ENCODE data around the gene PPIG.
"Not testable (repeated sequence)": the region's sequence is repeated elsewhere in the genome, so short reads cannot be mapped to it uniquely, and the experiment has no call there.

The PPIG gene

DNA sequence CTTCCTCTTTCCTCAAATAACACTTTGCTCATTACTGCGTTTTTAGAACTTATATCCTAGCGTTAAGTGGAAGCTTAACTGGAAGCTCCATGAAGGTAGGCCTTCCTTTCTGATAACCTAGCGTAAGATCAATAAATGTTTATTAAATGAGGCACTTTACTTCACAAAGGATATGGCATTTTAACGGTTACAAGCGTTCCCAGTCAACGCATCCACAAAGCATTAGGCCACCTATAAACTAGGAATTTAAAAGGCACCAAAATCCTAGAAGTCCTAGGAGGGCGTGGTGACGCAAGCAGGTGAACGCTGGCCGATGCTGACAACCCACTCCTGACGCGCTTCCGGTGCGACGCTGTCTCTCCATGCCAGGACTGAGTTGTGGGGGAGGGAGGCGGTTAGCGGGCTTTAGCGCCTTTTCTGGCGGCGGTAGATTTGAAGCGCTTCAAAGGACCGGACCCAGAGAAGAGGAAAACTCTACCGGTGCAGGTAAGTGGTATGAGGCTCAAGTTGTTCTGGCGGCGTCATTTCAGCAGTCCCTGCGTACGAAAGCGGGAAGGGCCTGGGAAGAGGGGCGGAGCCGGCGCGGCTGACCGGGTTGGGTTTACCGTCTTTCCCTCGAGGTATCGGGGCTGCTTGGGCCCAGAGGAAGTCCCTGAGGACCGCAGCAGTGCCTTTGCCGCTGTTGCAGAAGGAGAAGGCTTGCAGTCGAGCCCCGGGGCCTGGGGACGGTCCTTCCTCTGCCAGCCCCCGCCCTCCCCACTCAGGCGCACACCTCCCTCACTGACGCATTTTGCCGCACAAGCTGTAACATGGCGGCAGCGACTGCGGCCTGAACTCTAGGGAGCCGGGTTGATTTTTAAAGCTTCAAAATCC, at the start of gene PPIG:
Gene PPIG (plus strand): TSS at position 347 of the 873 bp plus-strand sequence. CDS start 19,691 bp downstream, outside the sequence.
- DNase-seq (ENCODE audit: low read depth in 2 of 2) = peak; percentile 73 to 81

GRCh38 chr2:169539460-169539859, 44.7 kb upstream of the PPIG start:
- DNase-seq (ENCODE audit: low read depth in 2 of 2) = not testable (repeated sequence)

GRCh38 chr2:169540146-169540545, 44.0 kb upstream of the PPIG start:
- DNase-seq (ENCODE audit: low read depth in 2 of 2) = no peak

DNA sequence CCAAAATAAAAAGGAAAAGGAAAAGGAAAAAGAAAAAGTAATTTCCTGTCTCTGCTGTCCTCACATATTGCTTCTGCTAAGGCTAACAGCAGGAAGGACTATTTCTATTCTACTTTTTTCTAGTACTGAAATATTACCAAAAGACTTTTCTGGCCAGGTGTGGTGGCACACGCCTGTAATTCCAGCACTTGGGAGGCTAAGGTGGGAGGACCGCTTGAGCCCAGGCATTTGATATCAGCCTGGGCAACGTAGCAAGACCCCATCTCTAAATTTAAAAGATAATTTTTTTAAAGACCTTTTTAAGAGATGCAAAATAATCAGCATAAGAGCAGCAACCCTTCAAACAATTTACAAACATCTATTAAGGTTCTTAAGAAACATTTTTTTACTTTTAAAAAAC, 41.7 kb upstream of the PPIG start:
- no peak for DNase-seq (ENCODE audit: low read depth in 2 of 2)

- no peak for DNase-seq (ENCODE audit: low read depth in 2 of 2)
These were observed 37.4 kb upstream of the PPIG start for GRCh38 chr2:169546756-169547155.

DNA sequence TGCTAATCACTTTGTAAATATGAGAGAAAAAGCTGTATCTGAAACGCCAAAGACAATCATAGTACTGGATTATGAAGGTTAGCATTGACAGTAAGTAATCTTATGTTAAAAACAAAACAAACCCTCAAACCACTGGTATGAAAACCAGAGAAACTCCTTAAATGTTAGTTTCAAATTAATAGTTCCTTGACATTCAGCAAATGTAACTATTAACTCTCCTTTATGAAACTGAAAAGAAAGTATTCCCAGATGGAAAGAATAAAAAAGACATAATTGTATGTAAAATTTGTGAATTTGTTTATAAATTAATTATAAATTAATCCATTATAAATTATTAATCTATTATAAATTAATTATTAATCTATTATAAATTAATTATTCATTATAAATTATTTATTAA, 22.8 kb upstream of the PPIG start:
- DNase-seq (ENCODE audit: low read depth in 2 of 2) = no peak

DNA sequence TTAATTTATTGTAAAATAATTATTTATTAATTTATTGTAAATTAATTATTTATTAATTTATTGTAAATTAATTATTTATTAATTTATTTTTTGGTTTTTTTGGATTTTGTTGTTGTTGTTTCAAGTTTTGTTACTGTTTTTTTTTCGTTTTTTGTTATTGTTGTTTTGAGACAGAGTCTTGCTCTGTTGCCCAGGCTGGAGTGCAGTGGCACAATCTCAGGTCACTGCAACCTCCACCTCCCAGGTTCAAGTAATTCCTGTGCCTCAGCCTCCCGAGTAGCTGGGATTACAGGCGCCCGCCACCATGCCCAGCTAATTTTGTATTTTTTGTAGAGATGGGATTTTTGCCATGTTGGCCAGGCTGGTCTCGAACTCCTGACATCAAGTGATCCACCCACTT, 22.1 kb upstream of the PPIG start:
- not testable (repeated sequence) for DNase-seq (ENCODE audit: low read depth in 2 of 2)

- DNase-seq (ENCODE audit: low read depth in 2 of 2) = no peak
These were observed 21.6 kb upstream of the PPIG start for GRCh38 chr2:169562519-169562918.

GRCh38 chr2:169565686-169566085, 18.5 kb upstream of the PPIG start:
- no peak for DNase-seq (ENCODE audit: low read depth in 2 of 2)

DNA sequence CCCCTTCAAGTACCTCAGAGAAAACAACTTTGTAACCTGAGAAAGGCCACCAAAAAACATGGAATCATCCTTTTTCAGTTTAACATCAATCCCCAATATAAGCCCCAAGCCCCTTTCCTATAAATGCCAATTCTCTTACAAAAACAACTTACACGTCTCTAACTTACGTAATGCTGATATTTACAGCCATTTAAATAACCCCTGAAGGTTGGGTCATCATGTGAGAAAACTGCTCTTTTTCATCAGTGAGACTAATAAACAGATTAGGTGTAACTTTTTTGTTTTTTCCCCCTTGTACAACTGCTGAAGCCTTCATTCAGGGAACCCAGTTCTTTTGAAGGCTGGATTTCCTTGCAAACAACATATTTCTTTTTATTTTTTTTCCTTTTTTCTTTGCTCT, 14.2 kb upstream of the PPIG start:
- no peak for DNase-seq (ENCODE audit: low read depth in 2 of 2)

GRCh38 chr2:169570752-169571151, 13.4 kb upstream of the PPIG start:
- not testable (repeated sequence) for DNase-seq (ENCODE audit: low read depth in 2 of 2)

- DNase-seq (ENCODE audit: low read depth in 2 of 2) = no peak
These were observed 12.6 kb upstream of the PPIG start for GRCh38 chr2:169571571-169571970.

- DNase-seq (ENCODE audit: low read depth in 2 of 2) = no peak
These were observed 12.0 kb upstream of the PPIG start for GRCh38 chr2:169572189-169572588.

DNA sequence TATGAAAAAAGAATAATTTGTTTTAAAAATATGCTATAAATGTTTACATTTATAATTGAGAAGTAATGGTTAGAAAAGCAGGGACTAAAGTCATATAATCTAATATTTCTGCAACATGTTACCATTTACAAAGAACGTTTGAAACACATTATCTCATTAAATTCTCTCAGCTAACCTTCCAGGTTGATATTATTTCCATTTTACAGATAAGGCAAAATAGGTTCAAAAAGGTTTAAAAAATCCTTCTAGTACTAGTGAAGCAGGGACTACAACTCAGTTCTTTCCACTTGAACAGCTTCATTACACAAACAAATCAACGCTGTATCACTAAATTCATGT, 11.4 kb upstream of the PPIG start:
- no peak for DNase-seq (ENCODE audit: low read depth in 2 of 2)

- DNase-seq (ENCODE audit: low read depth in 2 of 2) = peak; percentile 73 to 81
These were observed 10.8 kb upstream of the PPIG start, which contains the start of gene FASTKD1 for GRCh38 chr2:169573160-169573973. TSS of gene FASTKD1 (minus strand) at chr2:169573865. CDS start at chr2:169572029, 1,836 bp downstream.

GRCh38 chr2:169573974-169574299, 10.2 kb upstream of the PPIG start:
- DNase-seq (ENCODE audit: low read depth in 2 of 2) = no peak

DNA sequence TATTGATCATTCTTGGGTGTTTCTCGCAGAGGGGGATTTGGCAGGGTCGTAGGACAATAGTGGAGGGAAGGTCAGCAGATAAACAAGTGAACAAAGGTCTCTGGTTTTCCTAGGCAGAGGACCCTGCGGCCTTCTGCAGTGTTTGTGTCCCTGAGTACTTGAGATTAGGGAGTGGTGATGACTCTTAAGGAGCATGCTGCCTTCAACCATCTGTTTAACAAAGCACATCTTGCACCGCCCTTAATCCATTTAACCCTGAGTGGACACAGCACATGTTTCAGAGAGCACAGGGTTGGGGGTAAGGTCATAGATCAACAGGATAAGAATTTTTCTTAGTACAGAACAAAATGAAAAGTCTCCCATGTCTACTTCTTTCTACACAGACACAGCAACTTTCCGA, 9.6 kb upstream of the PPIG start:
- DNase-seq (ENCODE audit: low read depth in 2 of 2) = not testable (repeated sequence)

DNA sequence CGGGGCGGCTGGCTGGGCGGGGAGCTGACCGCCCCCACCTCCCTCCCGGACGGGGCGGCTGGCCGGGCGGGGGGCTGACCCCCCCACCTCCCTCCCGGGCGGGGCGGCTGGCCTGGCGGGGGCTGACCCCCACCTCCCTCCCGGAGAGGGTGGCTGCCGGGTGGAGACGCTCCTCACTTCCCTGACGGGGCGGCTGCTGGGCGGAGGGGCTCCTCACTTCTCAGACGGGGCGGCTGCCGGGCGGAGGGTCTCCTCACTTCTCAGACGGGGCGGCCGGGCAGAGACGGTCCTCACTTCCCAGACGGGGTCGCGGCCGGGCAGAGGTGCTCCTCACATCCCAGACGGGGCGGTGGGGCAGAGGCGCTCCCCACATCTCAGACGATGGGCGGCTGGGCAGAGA, 8.9 kb upstream of the PPIG start:
- not testable (repeated sequence) for DNase-seq (ENCODE audit: low read depth in 2 of 2)

GRCh38 chr2:169579044-169579443, 5.1 kb upstream of the PPIG start:
- no peak for DNase-seq (ENCODE audit: low read depth in 2 of 2)

DNA sequence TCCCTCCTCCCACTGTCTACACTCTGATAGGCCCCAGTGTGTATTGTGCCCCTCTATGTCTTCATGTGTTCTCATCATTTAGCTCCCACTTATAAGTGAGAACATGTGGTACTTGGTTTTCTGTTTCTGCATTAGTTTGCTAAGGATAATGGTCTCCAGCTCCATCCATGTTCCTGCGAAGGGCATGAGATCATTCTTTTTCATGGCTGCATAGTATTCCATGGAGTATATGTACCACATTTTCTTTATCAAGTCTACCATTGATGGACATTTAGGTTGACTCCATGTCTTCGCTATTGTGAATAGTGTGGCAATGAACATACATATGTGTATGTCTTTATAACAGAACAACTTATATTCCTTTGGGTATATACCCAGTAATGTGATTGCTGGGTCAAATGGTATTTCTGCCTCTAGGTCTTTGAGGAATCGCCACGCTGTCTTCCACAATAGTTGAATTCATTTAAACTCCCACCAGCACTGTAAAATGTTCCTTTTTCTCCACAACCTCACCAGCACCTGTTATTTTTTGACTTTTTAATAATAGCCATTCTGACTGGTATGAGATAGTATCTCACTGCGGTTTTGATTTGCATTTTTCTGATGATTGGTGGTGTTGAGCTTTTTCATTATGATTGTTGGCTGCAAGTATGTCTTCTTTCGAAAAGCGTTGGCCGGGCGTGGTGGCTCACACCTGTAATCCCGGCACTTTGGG, 1.4 kb upstream of the PPIG start:
- not testable (repeated sequence) for DNase-seq (ENCODE audit: low read depth in 2 of 2)

DNA sequence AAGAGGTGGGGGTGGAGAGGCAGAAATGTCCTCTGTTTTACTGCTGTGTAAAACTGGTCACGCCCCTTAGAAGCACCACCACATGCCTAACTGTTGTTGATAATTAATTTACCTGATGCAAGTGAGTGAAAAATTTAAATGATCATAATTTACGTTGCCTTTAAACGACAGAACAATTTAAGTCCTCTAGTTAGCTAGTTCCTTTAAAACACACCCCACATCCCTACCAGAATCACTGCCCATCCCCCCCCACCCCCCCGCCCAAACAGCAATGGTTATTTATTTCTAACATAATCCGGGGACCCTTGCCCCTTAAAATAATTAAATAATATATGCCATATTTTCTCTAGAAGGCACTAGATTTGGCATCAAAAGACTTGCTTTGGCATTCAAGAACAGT, 633 bp upstream of the PPIG start:
- no peak for DNase-seq (ENCODE audit: low read depth in 2 of 2)

- DNase-seq (ENCODE audit: low read depth in 2 of 2) = no peak
These were observed 1.5 kb downstream of the PPIG start for GRCh38 chr2:169585673-169586072.

Measured in activated CD8-positive, alpha-beta memory T cell treated with anti-CD3 and anti-CD28 coated beads for 4 hours (primary cell).